Loucy (cell line): Measurements from ENCODE around the gene CAMSAP3.

ENCODE experiments used
- EZH2phosphoT487 ChIP-seq: fragments of 200-600 bp; IDR thresholded peaks from 2 replicates; pipeline ENCODE4 v1.6.1; 2018; ENCODE audit warnings: antibody characterized with exemption, mild to moderate bottlenecking, moderate library complexity, borderline replicate concordance
- TF ChIP-seq, protein P1 (sequence below): fragments of 200-600 bp; sonication (generic); conservative IDR thresholded peaks from 2 replicates; pipeline ENCODE4 v1.5.1; 2014; ENCODE audit warnings: mild to moderate bottlenecking, antibody characterized with exemption, low read length

DNA sequence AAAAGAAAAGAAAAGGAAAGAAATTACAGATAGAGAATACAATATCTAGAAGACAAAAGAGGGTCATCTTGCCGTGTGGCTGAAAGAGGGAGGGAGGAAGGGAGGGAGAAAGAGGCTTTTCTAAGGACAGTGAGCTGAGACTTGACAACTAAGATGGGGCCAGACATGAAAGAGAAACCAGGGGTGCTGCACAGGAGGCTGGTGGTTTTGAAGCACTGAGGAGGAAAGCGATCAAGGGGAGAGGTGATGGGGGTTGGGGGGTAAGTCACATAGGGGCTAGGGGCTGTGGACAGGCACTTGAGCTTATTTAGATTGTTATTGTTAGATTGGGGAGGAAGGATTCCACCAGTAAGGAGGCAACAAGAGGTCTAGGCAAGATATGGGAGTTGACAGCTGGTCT is 42.9 kb upstream of the CAMSAP3 start:
- TF ChIP-seq, protein P1, sequence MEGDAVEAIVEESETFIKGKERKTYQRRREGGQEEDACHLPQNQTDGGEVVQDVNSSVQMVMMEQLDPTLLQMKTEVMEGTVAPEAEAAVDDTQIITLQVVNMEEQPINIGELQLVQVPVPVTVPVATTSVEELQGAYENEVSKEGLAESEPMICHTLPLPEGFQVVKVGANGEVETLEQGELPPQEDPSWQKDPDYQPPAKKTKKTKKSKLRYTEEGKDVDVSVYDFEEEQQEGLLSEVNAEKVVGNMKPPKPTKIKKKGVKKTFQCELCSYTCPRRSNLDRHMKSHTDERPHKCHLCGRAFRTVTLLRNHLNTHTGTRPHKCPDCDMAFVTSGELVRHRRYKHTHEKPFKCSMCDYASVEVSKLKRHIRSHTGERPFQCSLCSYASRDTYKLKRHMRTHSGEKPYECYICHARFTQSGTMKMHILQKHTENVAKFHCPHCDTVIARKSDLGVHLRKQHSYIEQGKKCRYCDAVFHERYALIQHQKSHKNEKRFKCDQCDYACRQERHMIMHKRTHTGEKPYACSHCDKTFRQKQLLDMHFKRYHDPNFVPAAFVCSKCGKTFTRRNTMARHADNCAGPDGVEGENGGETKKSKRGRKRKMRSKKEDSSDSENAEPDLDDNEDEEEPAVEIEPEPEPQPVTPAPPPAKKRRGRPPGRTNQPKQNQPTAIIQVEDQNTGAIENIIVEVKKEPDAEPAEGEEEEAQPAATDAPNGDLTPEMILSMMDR: no peak
- TF ChIP-seq EZH2phosphoT487: no peak
